AG04449 (cell line): ENCODE measurements around the gene ENOSF1.

ENCODE experiments used
- CTCF ChIA-PET: fragments of 350-600 bp; formaldehyde crosslinking; extraction: SDS; loops from one replicate; lab custom pipeline; 2021; ENCODE audit warnings: antibody characterized with exemption; lab: Yijun Ruan, JAX
- POLR2A ChIA-PET: fragments of 400-600, 350-600 bp; formaldehyde crosslinking; extraction: SDS; loops from one replicate; lab custom pipeline; 2020; ENCODE audit warnings: antibody characterized with exemption, inconsistent platforms; lab: Yijun Ruan, JAX
- DNase-seq: peaks from one replicate; pipeline ENCODE4 v3.0.0-alpha.2; 2010; ENCODE audit warnings: low read depth, low spot score
- H3K4me3 ChIP-seq: 2 replicates; pipeline ENCODE4 v1.5.1; 2011; ENCODE audit warnings: low read depth, mild to moderate bottlenecking, control low read depth, low read length
- TF ChIP-seq, protein P1 (sequence below): IDR thresholded peaks from one replicate; pipeline ENCODE4 v1.5.1; 2011; ENCODE audit warnings: mild to moderate bottlenecking, moderate library complexity, low read length, control low read depth, inconsistent platforms; ENCODE audit not compliant: insufficient read depth; ENCODE audit errors: missing control alignments

The ENOSF1 gene

DNA sequence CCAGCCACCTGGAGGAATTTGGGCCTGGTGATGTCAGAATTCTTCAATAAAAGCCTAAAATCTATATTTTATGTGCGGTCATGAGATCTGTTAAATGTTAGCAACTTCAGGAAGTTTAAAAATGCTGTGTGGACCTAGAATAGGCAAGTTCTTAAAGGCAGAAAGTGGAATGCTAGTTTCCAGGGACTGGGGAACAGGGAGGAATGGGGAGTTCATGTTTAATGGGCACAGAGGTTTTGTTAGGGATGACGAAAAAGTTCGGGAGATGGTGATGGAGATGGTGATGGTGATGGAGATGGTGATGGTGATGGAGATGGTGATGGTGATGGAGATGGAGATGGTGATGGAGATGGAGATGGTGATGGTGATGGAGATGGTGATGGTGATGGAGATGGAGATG, 45.8 kb downstream of the ENOSF1 start:
- POLR2A ChIA-PET: no interaction called here
- DNase-seq: no peak
- H3K4me3 ChIP-seq: no peak overlapping the region
- CTCF ChIA-PET: interaction anchor here (0.7 kb wide), 1 partner anchor 164 kb away, joined by 3 read pairs; no protein-coding TSS in a partner anchor
- TF ChIP-seq, protein P1, sequence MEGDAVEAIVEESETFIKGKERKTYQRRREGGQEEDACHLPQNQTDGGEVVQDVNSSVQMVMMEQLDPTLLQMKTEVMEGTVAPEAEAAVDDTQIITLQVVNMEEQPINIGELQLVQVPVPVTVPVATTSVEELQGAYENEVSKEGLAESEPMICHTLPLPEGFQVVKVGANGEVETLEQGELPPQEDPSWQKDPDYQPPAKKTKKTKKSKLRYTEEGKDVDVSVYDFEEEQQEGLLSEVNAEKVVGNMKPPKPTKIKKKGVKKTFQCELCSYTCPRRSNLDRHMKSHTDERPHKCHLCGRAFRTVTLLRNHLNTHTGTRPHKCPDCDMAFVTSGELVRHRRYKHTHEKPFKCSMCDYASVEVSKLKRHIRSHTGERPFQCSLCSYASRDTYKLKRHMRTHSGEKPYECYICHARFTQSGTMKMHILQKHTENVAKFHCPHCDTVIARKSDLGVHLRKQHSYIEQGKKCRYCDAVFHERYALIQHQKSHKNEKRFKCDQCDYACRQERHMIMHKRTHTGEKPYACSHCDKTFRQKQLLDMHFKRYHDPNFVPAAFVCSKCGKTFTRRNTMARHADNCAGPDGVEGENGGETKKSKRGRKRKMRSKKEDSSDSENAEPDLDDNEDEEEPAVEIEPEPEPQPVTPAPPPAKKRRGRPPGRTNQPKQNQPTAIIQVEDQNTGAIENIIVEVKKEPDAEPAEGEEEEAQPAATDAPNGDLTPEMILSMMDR: no peak

DNA sequence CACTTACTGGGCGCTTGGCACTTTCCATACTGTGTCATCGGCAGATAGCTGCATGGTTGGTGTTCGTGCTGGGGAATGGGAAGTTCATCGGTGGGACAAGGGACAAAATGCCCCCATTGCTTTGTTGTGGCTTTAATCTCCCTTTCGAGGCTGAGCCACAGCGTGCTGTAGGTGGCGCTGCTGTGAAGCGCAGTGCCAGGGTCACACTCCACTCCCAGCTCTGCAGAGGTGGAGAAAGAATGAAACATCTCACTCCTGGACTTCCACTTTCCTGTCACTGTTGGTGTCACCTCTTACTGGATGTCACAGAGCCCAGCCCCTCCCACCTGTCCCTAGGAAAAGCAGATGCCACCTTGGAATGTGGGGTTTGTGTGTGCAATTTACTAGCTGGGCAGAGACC, 46.3 kb downstream of the ENOSF1 start:
- POLR2A ChIA-PET: no interaction called here
- CTCF ChIA-PET: interaction anchor here (0.7 kb wide), 1 partner anchor 165 kb away, joined by 3 read pairs; no protein-coding TSS in a partner anchor
- TF ChIP-seq, protein P1: peak; percentile 14
- DNase-seq: no peak
- H3K4me3 ChIP-seq: no peak overlapping the region

DNA sequence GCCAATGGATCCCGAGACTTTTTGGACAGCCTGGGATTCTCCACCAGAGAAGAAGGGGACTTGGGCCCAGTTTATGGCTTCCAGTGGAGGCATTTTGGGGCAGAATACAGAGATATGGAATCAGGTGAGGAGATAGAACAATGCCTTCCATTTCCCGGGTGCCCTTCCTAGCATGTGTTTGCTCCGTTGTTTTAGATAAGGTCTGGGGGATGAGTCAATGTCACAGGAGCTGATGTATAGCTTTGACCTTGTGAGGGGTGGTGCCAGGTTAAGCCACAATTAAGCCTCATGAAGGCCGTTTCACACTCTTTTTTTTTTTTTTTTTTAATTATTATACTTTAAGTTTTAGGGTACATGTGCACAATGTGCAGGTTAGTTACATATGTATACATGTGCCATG, 50.2 kb downstream of the ENOSF1 start:
- H3K4me3 ChIP-seq: no peak overlapping the region
- TF ChIP-seq, protein P1: no peak
- ChIA-PET POLR2A (no interaction called here), CTCF (no interaction called here)
- no peak for DNase-seq

DNA sequence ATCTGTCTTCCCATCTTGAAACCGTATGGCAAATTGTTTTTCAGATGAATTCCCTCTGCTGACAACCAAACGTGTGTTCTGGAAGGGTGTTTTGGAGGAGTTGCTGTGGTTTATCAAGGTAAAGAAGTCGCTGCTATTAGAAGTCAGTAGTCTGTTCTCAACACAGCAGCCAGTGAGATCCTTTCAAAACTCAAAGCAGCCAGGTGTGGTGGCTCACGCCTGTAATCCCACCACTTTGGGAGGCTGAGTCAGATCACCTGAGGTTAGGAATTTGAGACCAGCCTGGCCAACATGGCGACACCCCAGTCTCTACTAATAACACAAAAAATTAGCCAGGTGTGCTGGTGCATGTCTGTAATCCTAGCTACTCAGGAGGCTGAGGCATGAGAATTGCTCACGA, 52.8 kb downstream of the ENOSF1 start:
- ChIA-PET POLR2A (no interaction called here), CTCF (interaction anchor here (0.9 to 1.3 kb wide), 2 partner anchors 53 to 171 kb away, joined by 3 to 4 read pairs; no protein-coding TSS in a partner anchor)
- DNase-seq: no peak
- TF ChIP-seq, protein P1: no peak
- no peak overlapping the region for H3K4me3 ChIP-seq

DNA sequence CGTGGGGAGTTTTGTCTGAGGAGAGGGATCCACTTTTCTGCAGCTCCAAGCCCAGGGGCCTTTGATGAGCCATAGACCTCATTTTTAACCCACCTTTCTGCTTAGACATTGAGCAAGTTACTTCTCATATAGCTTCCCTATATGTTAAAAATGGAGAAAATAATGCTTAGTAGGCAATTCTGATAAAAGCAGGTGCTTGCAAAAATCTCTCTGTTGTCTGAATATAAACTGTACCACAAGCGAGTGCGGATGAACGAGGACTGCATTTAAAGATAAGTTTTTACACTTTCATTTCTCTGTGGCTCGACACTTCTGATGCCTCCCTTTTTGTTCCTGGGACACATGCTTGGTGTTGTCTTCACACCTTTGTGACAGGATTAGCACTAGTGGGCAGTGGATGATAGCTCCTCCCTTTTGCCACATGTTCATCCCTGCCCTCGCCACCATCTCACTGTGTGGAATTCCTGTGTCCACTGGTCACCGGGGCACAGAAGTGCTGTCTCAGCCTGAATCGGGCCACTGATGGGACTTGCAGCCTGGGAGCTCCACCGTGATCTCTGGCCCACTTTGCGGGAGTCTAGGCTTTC, 53.4 kb downstream of the ENOSF1 start:
- CTCF ChIA-PET: interaction anchor here (0.9 to 4.0 kb wide), 4 partner anchors 35 to 172 kb away, joined by 3 to 24 read pairs (median 8); no protein-coding TSS in a partner anchor
- POLR2A ChIA-PET: no interaction called here
- TF ChIP-seq, protein P1: no peak
- peak overlapping the region; percentile 89 for H3K4me3 ChIP-seq
- no peak for DNase-seq
